RCC 7860 (cell line): ENCODE data around the gene OR4N2.
"Not testable (repeated sequence)": the region's sequence is repeated elsewhere in the genome, so short reads cannot be mapped to it uniquely, and the experiment has no call there.

Source experiments
- DNase-seq: peaks from one replicate; pipeline ENCODE4 v3.0.0-alpha.2; 2015; ENCODE audit warnings: low spot score
- FAIRE-seq: peaks from 2 replicates; lab custom pipeline; 2012; peaks lifted over from hg19 to GRCh38; lab: Jason Lieb, UNC

Gene OR4N2

GRCh38 chr14:19828314-19828713, 24.7 kb downstream of the OR4N2 start:
- FAIRE-seq = no peak

GRCh38 chr14:19834203-19834848, 30.8 kb downstream of the OR4N2 start:
- DNase-seq, FAIRE-seq: not testable (repeated sequence)

More at GRCh38 chr14:19828314-19828713, 24.7 kb downstream of the OR4N2 start:
- no peak for DNase-seq

GRCh38 chr14:19838433-19838832, 34.9 kb downstream of the OR4N2 start:
- FAIRE-seq (no peak), DNase-seq (no peak)

- no peak for FAIRE-seq
- DNase-seq = no peak
Observed at GRCh38 chr14:19851365-19851764, 47.8 kb downstream of the OR4N2 start.

- not testable (repeated sequence) for DNase-seq, FAIRE-seq
Observed at GRCh38 chr14:19866061-19866669, 62.6 kb downstream of the OR4N2 start.

- FAIRE-seq (no peak), DNase-seq (no peak)
Observed at GRCh38 chr14:19873178-19873577, 69.6 kb downstream of the OR4N2 start.

GRCh38 chr14:19874842-19875241, 71.3 kb downstream of the OR4N2 start, which contains the start of gene OR4K2:
TSS of gene OR4K2 (plus strand) at chr14:19875142. CDS start at chr14:19876268, 1,126 bp downstream.
- FAIRE-seq (no peak), DNase-seq (no peak)

GRCh38 chr14:19878029-19878642, 74.6 kb downstream of the OR4N2 start:
- peak; percentile 84 for FAIRE-seq
- DNase-seq = no peak
